Fibroblast of villous mesenchyme (primary cell): ENCODE measurements around the gene WNT9A. TPM values are rescaled to one million over a fixed set of nuclear protein-coding genes. Genes with fewer than 3 reads are reported as not detected.

ENCODE experiments used
- DNase-seq: peaks from one replicate; pipeline ENCODE4 v3.0.0-alpha.2; 2010; ENCODE audit warnings: low read depth
- H3K4me3 ChIP-seq: 2 replicates; pipeline ENCODE4 v1.5.1; 2011; ENCODE audit warnings: low read depth, mild to moderate bottlenecking, low read length
- CTCF ChIP-seq: IDR thresholded peaks from 2 replicates; pipeline ENCODE4 v1.5.1; 2012; ENCODE audit warnings: low read depth, mild to moderate bottlenecking, low read length; ENCODE audit not compliant: insufficient read depth
- total RNA-seq: library from RNA; depleted of rRNA; stranded (reverse); fragments of >200 nt; gene quantifications from 2 replicates; pipeline ENCODE4 v1.2.3, GENCODE V29; 2012

Gene WNT9A
- total RNA-seq, 1 donor: under 0.01 TPM

- no peak for DNase-seq
- no peak for TF ChIP-seq CTCF
- H3K4me3 ChIP-seq: no peak overlapping the region
Observed at GRCh38 chr1:227918736-227919135, 29.0 kb downstream of the WNT9A start.

- no peak overlapping the region for H3K4me3 ChIP-seq
- no peak for TF ChIP-seq CTCF
- DNase-seq: no peak
Observed at GRCh38 chr1:227918083-227918700, 29.5 kb downstream of the WNT9A start.

- no peak overlapping the region for H3K4me3 ChIP-seq
- DNase-seq: no peak
- no peak for TF ChIP-seq CTCF
Observed at GRCh38 chr1:227917081-227917950, 30.4 kb downstream of the WNT9A start.

- no peak for DNase-seq
- no peak for TF ChIP-seq CTCF
- H3K4me3 ChIP-seq: no peak overlapping the region
Observed at GRCh38 chr1:227916655-227917054, 31.1 kb downstream of the WNT9A start.

- no peak for TF ChIP-seq CTCF
- no peak for DNase-seq
- H3K4me3 ChIP-seq: no peak overlapping the region
Observed at GRCh38 chr1:227915564-227916553, 31.9 kb downstream of the WNT9A start.

GRCh38 chr1:227914801-227915563, 32.8 kb downstream of the WNT9A start:
- no peak for TF ChIP-seq CTCF
- H3K4me3 ChIP-seq: no peak overlapping the region
- DNase-seq: no peak
